ENCODE data around the gene RELL2.

RELL2 gene

DNA sequence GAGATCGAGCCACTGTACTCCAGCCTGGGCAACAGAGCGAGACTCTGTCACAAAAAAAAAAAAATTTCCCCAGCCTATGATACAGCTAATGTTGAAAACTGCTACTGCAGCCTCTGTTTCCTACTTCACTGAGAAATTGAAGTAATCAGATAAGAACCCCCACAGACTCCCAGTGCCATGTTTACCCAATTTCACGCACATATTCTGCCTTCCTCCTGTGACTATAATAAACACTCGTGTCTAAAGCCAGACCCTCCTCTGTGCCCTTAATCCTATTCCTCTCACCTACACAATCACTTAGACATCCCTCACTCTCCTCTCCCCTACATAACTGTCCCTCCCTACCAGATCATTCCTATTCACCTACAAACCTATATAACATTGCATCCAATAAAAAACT lies 38.9 kb downstream of the RELL2 start:
- DNase-seq (ENCODE audit: low read depth, low spot score), result no peak

GRCh38 chr5:141677415-141677814 lies 40.6 kb downstream of the RELL2 start:
- no peak for DNase-seq (ENCODE audit: low read depth, low spot score)

GRCh38 chr5:141680178-141680577 lies 43.4 kb downstream of the RELL2 start:
- DNase-seq (ENCODE audit: low read depth, low spot score), result no peak

DNA sequence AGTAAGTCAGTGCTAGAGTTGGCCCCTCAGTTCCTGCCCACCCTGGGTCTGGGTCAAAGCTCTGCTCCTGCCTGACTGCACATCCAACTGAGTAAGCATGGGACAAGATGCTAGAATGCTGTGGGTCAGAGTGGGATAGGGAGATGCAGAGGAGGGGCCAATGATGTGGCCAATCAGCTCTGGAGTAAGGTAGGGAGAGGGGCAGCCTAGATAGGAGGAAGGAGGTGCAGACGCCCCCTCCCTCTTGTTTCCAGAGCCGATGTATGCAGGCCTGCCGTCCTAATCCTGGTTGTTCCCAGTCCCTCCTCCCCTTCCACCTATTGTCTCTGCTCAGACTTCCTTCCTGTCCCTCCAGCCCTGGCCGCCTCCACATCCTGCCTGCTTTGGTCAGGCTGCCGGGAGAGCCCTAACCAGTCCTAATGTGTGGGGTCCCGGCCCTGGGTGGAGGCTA lies 44.0 kb downstream of the RELL2 start:
- no peak for DNase-seq (ENCODE audit: low read depth, low spot score)

DNA sequence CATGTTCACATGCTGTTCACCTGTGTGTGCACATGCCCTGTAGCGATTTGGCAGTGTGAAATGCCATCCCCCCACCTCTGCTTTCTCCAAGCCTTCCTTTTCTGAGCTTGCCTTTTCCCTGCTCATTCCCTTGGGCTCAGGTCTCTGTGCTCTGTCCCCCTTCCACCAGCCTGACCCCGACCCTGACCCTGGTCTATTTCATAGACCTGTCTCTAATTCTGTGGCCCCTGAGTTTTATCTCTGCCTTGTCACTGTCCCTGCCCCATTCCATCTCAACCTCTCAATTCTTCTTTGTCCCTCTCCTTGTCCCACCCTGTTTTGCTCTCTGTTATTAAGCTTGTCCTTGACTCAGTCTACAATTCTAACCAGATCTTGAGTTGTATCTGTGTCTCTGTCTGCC lies 44.5 kb downstream of the RELL2 start:
- no peak for DNase-seq (ENCODE audit: low read depth, low spot score)

DNA sequence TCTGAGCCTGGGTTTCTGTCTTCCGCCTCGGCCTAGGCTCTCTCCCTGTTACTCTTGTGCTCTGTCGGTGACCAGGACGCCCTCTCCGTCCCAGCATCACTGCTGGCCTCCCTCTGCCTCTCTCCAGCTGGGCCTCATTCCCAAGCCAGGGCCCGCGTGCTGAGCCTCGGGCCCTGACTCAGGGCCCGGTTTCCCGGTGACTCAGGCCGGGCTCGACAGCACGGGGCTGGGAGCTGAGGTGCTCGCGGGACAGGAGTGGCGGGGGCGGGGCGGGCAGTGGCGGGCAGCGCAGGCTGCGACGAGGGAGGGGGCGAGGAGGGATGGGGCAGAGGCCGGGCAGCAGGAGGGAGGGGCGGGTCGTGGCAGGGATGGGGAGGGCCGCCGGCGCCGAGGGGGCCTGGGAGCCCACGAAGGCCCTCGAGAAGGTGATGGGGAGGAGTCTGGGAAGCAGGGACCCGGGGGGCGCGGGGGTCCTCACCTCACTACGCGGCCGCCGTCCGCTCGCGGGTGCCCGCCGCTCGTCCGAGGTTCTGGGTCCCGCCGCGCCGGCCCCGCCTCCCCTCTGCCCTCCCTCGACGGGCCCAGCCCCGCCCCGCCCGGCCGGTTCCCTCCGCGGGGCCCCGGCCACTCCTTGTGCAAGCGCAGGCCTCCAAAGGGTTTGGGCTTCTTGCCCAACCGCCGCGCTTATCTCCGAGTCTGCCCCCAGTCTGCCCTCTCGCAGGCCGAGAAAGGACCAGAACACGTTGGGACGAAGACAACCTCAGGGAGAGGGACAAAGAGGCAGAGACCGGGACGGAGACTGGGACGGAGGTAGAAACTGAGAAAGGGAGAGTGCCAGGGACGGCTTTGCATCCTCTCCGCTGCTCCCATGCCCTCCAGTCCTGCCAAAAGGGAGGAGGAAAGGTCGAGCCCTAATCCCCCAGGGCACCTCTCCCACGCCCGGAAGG lies 45.2 kb downstream of the RELL2 start, which contains the start of gene ARAP3:
Gene ARAP3 (minus strand): TSS at position 536 of the 947 bp plus-strand sequence. CDS start 1,744 bp downstream, outside the sequence.
- DNase-seq (ENCODE audit: low read depth, low spot score), result no peak

DNA sequence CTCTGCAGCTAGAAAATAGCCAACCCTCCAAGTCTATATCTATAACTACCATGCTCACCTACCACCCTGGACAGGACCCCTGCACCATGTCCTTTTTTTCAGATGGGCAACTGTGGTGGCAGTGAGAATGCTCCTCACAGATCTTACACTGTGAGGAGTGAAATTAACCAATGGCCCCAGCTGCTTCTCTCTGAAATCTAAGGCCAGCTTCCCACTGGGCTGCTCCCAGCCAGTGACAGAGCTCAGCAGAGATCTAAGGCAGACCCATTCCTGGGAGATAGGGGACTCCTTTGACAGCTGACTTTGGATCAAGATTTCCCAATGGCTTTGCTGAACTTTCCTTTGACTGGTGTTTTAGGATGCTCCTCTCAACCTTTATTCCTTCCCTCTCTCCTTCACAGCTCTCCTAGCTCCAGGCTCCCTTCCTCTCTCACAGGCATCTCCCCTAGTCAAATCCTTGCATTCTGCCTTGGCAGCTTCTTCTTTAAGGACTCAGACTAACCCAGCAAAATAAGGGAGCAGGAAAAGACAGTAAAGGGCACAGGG lies 46.9 kb downstream of the RELL2 start:
- DNase-seq (ENCODE audit: low read depth, low spot score), result no peak

GRCh38 chr5:141685591-141685990 lies 48.8 kb downstream of the RELL2 start:
- no peak for DNase-seq (ENCODE audit: low read depth, low spot score)

DNA sequence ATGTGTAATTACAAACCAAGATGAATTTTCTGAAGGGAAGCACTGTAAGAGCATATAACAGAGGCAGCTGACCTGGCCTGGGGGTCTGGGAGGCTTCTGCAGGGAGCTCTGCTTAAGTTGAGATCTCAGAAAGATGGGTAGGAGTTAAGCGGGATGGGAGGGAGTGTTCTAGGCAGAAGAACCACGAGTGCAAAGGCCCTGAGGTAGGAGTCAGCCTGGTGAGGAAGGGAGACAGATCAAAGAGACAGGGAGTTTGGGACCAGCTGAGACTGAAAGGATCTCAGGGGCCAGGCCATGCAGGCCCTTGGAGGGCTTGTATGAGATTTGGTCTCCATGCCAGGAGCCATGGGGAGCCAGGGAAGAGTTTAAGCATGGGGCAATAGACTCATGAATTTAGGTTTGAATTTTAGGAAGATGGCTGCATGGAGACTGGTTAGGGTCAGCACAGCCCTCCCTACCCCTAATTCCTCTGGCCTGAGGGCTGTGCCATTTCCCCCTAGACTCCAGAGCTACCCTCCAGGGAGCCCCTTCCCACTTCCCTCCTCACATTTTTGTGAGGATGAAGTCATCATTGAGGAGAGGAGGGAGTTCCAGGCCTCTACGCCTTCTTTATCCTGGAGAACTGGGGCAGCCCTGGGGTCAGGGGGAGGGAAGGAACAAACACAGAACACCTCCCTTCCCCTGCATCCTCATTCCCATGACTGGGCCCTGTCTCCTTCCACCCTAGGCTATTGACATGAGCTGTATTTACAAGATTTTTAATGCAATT lies 50.0 kb downstream of the RELL2 start:
- no peak for DNase-seq (ENCODE audit: low read depth, low spot score)

Measured in activated naive CD8-positive, alpha-beta T cell treated with anti-CD3 and anti-CD28 coated beads, Interleukin-2, amount 50 U/mL, for 16 hours (primary cell).